NCI-H1105 treated with DMSO at 0.1 percent for 48 hours (cell line): ENCODE measurements around the gene BEAN1.
"Not testable (repeated sequence)": the region's sequence is repeated elsewhere in the genome, so short reads cannot be mapped to it uniquely, and the experiment has no call there.

Experiments
- DNase-seq: peaks from one replicate; lab custom pipeline; 2025; lab: John Stamatoyannopoulos, UW

BEAN1 gene

GRCh38 chr16:66486199-66486772 lies 59.2 kb downstream of the BEAN1 start:
- DNase-seq: no peak

- no peak for DNase-seq
Measured at GRCh38 chr16:66486773-66487579, 59.9 kb downstream of the BEAN1 start.

DNA sequence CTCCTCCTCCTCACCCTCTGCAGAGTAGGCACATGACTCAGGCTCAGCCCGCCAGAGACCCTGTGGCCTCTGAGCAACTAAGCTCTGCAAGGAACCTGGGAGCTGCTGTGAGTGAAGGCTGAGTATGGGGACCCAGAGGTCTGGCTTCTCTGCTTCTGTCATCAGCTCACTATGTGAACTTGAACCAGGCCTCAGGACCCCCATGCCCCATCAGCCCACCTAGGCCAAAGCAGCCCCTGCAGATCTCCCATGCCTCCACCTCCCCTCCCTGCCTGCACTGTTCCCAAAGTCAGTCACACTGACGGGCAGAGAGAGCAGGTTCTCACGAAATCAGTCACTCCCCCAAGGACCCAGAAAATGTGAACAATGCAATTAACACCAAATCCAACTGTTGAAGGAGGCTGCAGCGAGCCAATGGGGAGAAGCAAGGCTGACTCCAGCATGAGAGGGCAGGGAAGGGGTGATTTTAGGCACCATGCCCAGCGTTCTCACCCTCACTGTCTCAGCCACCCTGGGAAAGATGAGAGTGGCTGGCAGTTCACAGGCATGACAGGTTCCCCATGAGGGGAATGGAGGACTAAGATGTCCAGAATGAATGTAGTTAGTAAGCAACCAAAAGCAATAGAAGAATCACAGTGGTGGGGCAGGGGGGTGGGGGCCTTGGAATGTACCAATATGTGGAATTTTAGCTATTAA lies 60.6 kb downstream of the BEAN1 start:
- DNase-seq: no peak

- no peak for DNase-seq
Measured at GRCh38 chr16:66488505-66488904, 61.4 kb downstream of the BEAN1 start.

- DNase-seq: no peak
Measured at GRCh38 chr16:66489385-66489784, 62.3 kb downstream of the BEAN1 start.

DNA sequence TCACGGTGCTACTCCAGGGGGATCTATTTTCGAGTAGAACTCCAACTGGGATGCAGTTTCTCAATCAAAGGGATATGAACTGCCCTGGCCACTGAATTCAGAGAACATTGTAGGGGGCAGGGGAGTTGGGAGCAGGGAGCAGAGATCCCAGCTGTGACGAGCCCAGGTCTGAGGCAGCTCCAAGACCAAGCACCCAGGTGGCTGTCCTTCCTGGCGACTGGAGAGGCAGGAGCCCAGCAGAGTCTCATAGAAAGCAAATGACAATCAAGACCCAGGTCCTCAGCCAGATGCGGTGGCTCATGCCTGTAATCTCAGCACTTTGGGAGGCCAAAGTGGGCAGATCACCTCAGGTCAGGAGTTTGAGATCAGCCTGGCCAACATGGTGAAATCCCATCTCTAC lies 62.7 kb downstream of the BEAN1 start:
- DNase-seq: no peak

DNA sequence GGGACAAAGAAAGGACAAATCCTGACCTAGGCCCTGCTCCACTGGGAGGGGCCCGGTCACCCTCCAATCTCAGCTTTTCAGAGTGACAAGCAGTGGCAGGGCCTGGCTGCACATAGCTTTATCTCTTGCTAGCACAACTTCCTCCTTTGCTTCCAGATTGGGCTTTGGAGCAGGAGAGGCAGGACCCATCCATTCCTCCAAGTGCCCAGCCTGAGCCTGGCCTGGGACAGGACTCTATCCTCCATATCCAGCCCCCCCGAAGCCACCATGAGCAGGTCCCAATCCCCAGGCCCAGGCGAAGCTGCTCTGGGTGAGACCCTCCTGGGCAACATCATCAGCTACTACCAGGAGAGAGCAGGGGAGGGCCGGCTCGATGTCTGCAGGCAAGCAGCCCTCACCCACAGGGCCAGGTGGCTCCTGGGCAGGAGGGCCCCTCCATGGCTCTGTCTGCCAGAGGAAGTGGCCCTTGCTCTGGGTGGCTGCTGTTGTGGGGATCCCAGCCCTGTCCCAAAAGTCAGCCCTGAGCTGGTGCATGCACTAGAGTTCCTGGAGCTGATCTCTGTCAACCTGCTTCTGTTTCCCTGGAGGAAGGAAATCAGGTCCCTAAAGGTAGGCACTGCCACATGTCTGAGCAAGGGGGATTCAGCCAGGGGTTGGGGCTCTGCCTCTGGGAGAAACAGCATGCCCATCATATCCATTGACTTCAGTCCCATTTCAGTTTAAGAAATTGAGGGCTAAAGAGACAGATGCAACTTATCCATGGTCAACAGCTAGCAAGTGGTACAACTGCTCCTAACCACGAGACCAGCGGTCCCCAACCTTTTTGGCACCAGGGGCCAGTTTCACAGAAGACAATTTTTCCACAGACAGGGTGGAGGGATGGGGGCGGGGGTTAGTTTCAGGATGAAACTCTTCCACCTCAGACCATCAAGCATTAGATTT lies 64.0 kb downstream of the BEAN1 start:
- no peak for DNase-seq

DNA sequence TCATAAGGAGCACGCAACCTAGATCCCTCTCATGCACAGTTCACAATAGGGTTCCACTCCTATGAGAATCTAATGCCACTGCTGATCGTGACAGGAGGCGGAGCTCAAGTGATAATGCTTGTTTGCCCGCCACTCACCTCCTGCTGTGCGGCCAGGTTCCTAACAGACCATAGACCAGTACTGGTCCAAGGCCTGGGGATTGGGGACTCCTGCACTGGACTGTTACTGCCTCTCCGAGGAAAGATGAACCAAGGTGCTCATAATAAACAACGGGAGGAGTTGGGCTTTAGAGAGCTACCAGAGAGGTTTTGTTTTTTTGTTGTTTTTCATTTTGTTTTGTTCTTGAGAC lies 64.6 kb downstream of the BEAN1 start:
- DNase-seq: no peak

DNA sequence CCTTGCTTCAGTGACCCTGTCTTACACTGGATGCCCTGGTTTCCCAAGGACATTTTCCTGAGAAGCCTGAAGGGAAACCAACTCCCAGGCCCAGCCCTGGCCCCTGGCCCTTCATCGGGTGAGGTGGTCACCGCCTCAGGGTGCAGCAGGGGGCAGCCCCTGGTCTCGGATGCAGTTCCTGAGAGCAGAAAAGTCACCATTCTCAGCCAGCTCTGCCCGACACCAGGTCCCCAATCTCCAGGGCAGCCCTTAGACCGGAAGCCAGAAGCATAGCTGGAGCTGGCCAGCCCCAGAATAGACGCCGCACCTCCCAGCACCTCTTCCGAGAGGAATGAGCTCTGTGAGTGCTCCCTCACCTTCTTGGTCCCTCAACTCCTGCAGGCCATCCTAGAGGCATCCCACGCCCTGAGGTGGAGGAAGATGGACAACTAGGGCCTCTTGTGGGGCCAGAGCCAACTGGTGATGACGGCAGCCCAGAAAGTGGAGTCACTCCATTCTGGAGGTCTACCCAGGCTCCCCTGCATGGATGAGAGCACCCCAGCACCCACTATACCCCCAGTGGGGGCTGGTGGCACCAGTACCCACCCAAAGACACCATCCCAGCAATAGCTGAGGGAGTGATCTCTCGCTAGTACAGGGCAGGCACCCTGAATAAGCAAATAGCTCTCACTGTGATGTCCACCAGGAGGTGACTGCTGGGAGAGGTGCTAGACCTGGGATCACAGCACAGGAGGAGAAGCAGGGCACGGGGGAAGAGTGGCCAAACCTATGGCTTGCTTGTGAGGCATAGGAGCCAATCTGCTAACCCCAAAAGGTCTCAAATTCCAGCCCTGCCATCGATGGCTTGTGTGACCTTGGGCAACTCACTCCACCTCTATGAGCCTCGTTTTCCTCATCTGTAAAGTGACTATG lies 66.7 kb downstream of the BEAN1 start:
- no peak for DNase-seq

- DNase-seq: no peak
Measured at GRCh38 chr16:66494916-66495315, 67.8 kb downstream of the BEAN1 start.

GRCh38 chr16:66495440-66495839 lies 68.3 kb downstream of the BEAN1 start:
- DNase-seq: no peak

DNA sequence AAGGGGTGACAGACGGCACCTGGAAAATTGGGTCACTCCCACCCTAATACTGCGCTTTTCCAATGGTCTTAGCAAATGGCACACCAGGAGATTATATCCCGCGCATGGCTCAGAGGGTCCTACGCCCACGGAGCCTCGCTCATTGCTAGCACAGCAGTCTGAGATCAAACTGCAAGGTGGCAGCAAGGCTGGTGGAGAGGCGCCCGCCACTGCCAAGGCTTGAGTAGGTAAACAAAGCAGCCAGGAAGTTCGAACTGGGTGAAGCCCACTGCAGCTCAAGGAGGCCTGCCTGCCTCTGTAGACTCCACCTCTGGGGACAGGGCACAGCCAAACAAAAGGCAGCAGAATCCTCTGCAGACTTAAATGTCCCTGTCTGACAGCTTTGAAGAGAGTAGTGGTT lies 69.1 kb downstream of the BEAN1 start:
- DNase-seq: not testable (repeated sequence)

GRCh38 chr16:66497921-66498320 lies 70.8 kb downstream of the BEAN1 start:
- DNase-seq: not testable (repeated sequence)

- DNase-seq: not testable (repeated sequence)
Measured at GRCh38 chr16:66501563-66501962, 74.5 kb downstream of the BEAN1 start.

DNA sequence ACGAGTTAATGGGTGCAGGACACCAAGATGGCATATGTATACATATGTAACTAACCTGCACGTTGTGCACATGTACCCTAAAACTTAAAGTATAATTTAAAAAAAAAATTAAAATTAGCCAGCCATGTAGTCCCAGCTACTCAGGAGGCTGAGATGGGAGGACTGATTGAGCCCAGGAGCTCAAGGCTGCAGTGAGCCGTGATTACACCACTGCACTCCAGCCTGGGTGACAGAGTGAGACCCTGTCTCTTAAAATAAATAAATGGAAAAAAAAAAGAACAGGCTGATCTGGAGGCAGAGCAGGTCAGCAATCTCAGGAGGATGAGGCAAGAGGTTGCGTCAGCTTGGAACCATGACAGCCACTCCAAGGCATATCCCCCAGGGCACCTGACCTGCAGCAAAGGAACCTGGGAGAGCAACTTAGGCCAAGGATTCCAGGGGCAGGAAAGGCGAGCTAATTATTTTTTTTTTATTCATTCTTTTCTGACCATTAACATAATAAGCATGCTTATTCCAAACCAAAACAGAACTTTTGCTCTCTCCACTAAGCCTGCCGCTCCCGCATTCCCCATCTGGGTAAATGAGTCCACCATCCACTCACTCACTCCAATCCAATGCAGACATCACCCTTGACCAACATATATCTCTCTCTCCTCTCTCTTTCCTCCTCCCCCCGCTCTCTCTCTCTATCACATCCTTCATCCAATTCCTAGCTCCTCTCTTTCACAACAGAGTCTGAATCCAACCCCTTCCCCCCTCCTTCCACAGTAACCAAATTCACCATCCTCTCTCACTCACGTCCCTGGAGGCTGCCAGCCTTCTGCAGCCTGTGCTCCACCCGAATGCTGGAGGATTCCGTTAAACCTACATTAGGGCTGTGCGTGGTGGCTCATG lies 75.2 kb downstream of the BEAN1 start:
- DNase-seq: no peak

GRCh38 chr16:66503030-66503429 lies 75.9 kb downstream of the BEAN1 start:
- no peak for DNase-seq

DNA sequence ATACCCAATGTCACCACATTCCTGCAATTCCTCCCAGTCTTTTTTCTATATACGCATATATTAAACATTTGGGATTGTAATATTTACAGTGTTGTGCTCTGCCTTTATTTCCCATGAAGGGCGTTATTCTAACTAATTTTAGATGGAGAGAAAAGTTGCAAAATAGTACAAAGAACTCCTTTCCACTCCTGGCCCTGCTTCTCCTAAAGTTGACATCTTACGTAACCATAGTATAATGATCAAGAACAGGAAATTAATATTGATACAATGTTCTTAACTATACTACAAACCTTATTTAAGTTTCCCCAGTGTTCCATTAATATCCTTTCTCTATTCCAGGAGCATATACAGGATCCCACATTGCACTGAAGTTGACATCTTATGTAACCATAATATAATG lies 76.5 kb downstream of the BEAN1 start:
- no peak for DNase-seq

DNA sequence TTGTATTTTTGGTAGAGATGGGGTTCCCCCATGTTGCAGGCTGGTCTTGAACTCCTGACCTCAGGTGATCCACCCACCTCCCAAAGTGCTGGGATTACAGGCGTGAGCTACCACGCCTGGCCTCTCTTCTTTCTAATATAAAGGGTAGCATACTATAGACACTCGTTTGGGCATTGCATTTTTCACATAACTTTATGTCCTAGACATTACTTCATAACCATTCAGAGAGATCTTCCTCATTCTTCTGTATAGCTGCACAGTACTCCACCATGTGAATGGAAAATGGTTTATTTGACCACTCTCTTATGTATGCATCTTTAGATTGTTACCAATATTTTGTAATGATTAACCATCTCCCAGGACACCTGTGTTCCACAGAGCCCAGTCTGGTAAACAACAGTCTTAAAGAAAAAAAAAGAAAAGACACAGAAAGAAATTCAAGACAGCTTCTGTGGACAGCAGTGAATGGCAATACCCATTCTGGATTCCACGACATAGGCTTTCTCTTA lies 80.7 kb downstream of the BEAN1 start:
- DNase-seq: no peak

DNA sequence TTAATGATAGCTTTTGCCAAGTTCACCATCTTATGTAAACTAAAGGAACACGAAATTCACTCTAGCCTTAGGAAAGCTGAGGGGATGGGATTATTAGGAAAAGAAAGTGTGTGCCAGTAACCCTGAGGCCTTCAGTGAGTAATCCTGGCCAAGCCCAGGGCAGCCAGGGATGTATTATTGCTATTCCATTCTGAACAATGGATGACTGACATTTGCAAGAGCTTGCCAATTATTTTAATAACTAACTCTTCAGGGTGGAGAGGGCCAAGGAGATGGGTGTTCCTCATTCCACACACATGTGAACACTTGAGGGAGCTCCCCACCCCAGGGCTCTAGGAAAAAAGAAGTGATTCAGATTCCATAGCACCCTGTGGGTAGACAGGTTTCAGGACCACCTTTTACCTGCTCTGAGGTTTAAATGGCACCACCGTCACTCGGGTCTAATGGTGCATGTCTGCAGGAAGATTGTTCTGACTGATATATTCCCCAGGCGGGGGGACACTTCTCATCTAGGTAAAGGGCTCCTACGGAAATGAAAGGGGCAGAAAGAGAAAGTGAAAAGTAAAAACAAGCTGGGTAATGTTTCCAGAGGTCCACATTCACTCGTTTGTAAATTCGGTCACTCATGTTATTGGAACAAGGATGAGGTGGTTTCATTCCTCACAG lies 81.3 kb downstream of the BEAN1 start:
- DNase-seq: no peak
